ENCODE measurements around the gene SYNDIG1.
A peak's percentile ranks its signal among the peaks of the same experiment; 100 is the strongest.

The SYNDIG1 gene

GRCh38 chr20:24450624-24451376, 18.6 kb upstream of the SYNDIG1 start:
- H3K36me3 ChIP-seq (ENCODE audit: low read depth) = no peaks in the 10 kb centered on the region
- H3K27me3 ChIP-seq (ENCODE audit: insufficient read depth, poor library complexity, severe bottlenecking) = peaks cover 10% of the 10 kb centered on the region
- TF ChIP-seq CTCF (IDR thresholded peaks at IDR 0.05; ENCODE audit: poor library complexity, severe bottlenecking) = no peak
- ATAC-seq (ENCODE audit: low read depth) = no peak
- H3K9me3 ChIP-seq (ENCODE audit: severe bottlenecking) = no peaks in the 10 kb centered on the region
- DNase-seq (ENCODE audit: low spot score) = no peak
- H3K4me3 ChIP-seq (ENCODE audit: severe bottlenecking) = no peak overlapping the region
- no peaks in the 10 kb centered on the region for H3K4me1 ChIP-seq (ENCODE audit: insufficient read depth, poor library complexity, severe bottlenecking)
- H3K27ac ChIP-seq (ENCODE audit: poor library complexity, severe bottlenecking) = no peak overlapping the region

- TF ChIP-seq CTCF (IDR thresholded peaks at IDR 0.05; ENCODE audit: poor library complexity, severe bottlenecking) = no peak
- no peak for ATAC-seq (ENCODE audit: low read depth)
- H3K4me1 ChIP-seq (ENCODE audit: insufficient read depth, poor library complexity, severe bottlenecking) = no peaks in the 10 kb centered on the region
Measured at GRCh38 chr20:24451428-24451827, 18.0 kb upstream of the SYNDIG1 start.

GRCh38 chr20:24452016-24452415, 17.4 kb upstream of the SYNDIG1 start:
- Histone ChIP-seq H3K27ac (ENCODE audit: poor library complexity, severe bottlenecking) (no peak overlapping the region), H3K27me3 (ENCODE audit: insufficient read depth, poor library complexity, severe bottlenecking) (peaks cover 10% of the 10 kb centered on the region), H3K36me3 (ENCODE audit: low read depth) (no peaks in the 10 kb centered on the region), H3K9me3 (ENCODE audit: severe bottlenecking) (no peaks in the 10 kb centered on the region), H3K4me3 (ENCODE audit: severe bottlenecking) (no peak overlapping the region), H3K4me1 (ENCODE audit: insufficient read depth, poor library complexity, severe bottlenecking) (no peaks in the 10 kb centered on the region)
- ATAC-seq (ENCODE audit: low read depth) (no peak), DNase-seq (ENCODE audit: low spot score) (no peak)
- TF ChIP-seq CTCF (IDR thresholded peaks at IDR 0.05; ENCODE audit: poor library complexity, severe bottlenecking) = no peak

More at GRCh38 chr20:24451428-24451827, 18.0 kb upstream of the SYNDIG1 start:
- Histone ChIP-seq H3K4me3 (ENCODE audit: severe bottlenecking) (no peak overlapping the region), H3K27ac (ENCODE audit: poor library complexity, severe bottlenecking) (no peak overlapping the region), H3K36me3 (ENCODE audit: low read depth) (no peaks in the 10 kb centered on the region), H3K27me3 (ENCODE audit: insufficient read depth, poor library complexity, severe bottlenecking) (peaks cover 10% of the 10 kb centered on the region), H3K9me3 (ENCODE audit: severe bottlenecking) (no peaks in the 10 kb centered on the region)
- DNase-seq (ENCODE audit: low spot score) = no peak

GRCh38 chr20:24452498-24453127, 16.8 kb upstream of the SYNDIG1 start:
- no peak for TF ChIP-seq CTCF (IDR thresholded peaks at IDR 0.05; ENCODE audit: poor library complexity, severe bottlenecking)
- ATAC-seq (ENCODE audit: low read depth) (0 out of 3 replicates have a peak, but pooled peaks have one; percentile 32), DNase-seq (ENCODE audit: low spot score) (no peak)
- no peak overlapping the region for H3K4me3 ChIP-seq (ENCODE audit: severe bottlenecking)
- no peak overlapping the region for H3K27ac ChIP-seq (ENCODE audit: poor library complexity, severe bottlenecking)
- H3K36me3 ChIP-seq (ENCODE audit: low read depth) = no peaks in the 10 kb centered on the region
- H3K9me3 ChIP-seq (ENCODE audit: severe bottlenecking) = no peaks in the 10 kb centered on the region
- peaks cover 12% of the 10 kb centered on the region for H3K27me3 ChIP-seq (ENCODE audit: insufficient read depth, poor library complexity, severe bottlenecking)
- H3K4me1 ChIP-seq (ENCODE audit: insufficient read depth, poor library complexity, severe bottlenecking) = no peaks in the 10 kb centered on the region

GRCh38 chr20:24453869-24454268, 15.6 kb upstream of the SYNDIG1 start:
- ATAC-seq (ENCODE audit: low read depth) (no peak), DNase-seq (ENCODE audit: low spot score) (no peak)
- Histone ChIP-seq H3K9me3 (ENCODE audit: severe bottlenecking) (no peaks in the 10 kb centered on the region), H3K36me3 (ENCODE audit: low read depth) (no peaks in the 10 kb centered on the region), H3K4me1 (ENCODE audit: insufficient read depth, poor library complexity, severe bottlenecking) (no peaks in the 10 kb centered on the region), H3K27me3 (ENCODE audit: insufficient read depth, poor library complexity, severe bottlenecking) (peaks cover 19% of the 10 kb centered on the region), H3K27ac (ENCODE audit: poor library complexity, severe bottlenecking) (no peak overlapping the region), H3K4me3 (ENCODE audit: severe bottlenecking) (no peak overlapping the region)
- TF ChIP-seq CTCF (IDR thresholded peaks at IDR 0.05; ENCODE audit: poor library complexity, severe bottlenecking) = no peak

All from RWPE2 (cell line).